ENCODE results near the gene ZC3H4.

ZC3H4 gene

DNA sequence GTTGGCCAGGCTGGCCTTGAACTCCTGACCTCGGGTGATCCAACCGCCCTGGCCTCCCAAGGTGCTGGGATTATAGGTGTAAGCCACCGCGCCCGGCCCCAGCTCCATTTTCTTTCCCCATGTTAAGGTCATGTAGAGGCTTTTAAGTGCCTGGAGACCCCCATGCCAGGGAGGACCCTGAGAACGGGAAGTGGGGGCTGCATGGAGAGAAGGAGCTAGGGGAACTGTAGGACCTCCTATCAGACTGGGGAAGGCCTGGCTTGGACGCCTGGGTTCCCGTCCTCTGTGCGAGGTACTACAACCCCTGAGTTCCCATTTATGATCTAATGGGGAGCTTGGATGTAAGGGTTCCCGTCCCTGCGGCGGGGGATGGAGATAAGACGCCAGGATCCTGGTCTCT, 94.7 kb downstream of the ZC3H4 start:
- DNase-seq: no peak

Data from NCI-H510A treated with DMSO at 0.1 percent for 48 hours (cell line).